OCI-LY3 (cell line): ENCODE data around the gene FMNL2.

ENCODE experiments used
- H2AFZ ChIP-seq: fragments of 200-600, 300-600 bp; shearing (Covaris generic); 2 replicates; pipeline ENCODE4 v1.6.0; 2014; ENCODE audit warnings: antibody characterized with exemption, low read depth, low read length
- H3K27ac ChIP-seq: fragments of 200-600, 300-600 bp; sonication (generic); 2 replicates; pipeline ENCODE4 v1.5.1; 2014; ENCODE audit warnings: mild to moderate bottlenecking, low read length, moderate library complexity, mixed read lengths
- H3K27me3 ChIP-seq: fragments of 200-600, 300-600 bp; sonication (generic); 2 replicates; pipeline ENCODE4 v1.6.1; 2014; ENCODE audit warnings: low read depth, low read length, mixed read lengths
- H3K36me3 ChIP-seq: fragments of 200-600, 300-600 bp; sonication (generic); replicated peaks from 2 replicates; pipeline ENCODE3; 2014; ENCODE audit warnings: low read depth, low read length, mixed read lengths
- H3K4me1 ChIP-seq: fragments of 300-600, 200-600 bp; sonication (generic); 2 replicates; pipeline ENCODE4 v1.6.1; 2014; ENCODE audit warnings: low read length, mixed read lengths
- H3K4me2 ChIP-seq: fragments of 200-600, 300-600 bp; sonication (generic); 2 replicates; pipeline ENCODE4 v1.6.1; 2014; ENCODE audit warnings: low read length, mixed read lengths
- H3K4me3 ChIP-seq: fragments of 300-600, 200-600 bp; sonication (generic); 2 replicates; pipeline ENCODE4 v1.5.1; 2014; ENCODE audit warnings: antibody characterized with exemption, mild to moderate bottlenecking, low read length, moderate library complexity
- H3K79me2 ChIP-seq: fragments of 300-600, 200-600 bp; shearing (Covaris generic); 2 replicates; pipeline ENCODE4 v1.6.1; 2014; ENCODE audit warnings: mild to moderate bottlenecking, low read length, mixed read lengths
- H3K9ac ChIP-seq: fragments of 300-600, 200-600 bp; shearing (Covaris generic); 2 replicates; pipeline ENCODE4 v1.6.0; 2014; ENCODE audit warnings: mild to moderate bottlenecking, low read length, moderate library complexity
- H3K9me3 ChIP-seq: fragments of 200-600, 300-600 bp; shearing (Covaris generic); 2 replicates; pipeline ENCODE4 v1.6.1; 2014; ENCODE audit warnings: low read length, mixed read lengths; ENCODE audit not compliant: insufficient read depth
- H4K20me1 ChIP-seq: fragments of 200-600, 300-600 bp; sonication (generic); 2 replicates; pipeline ENCODE4 v1.6.1; 2016; ENCODE audit warnings: low read length, mixed read lengths; ENCODE audit not compliant: insufficient read depth
- CTCF ChIP-seq: fragments of 200-600, 300-600 bp; sonication (generic); IDR thresholded peaks from 2 replicates; pipeline ENCODE4 v1.5.1; 2014; ENCODE audit warnings: antibody characterized with exemption, low read length, low read depth
- EZH2phosphoT487 ChIP-seq: fragments of 200-600 bp; shearing (Covaris generic); IDR thresholded peaks from 2 replicates; pipeline ENCODE4 v1.6.1; 2018; ENCODE audit warnings: antibody characterized with exemption, mixed run types, low read depth

Gene FMNL2

GRCh38 chr2:152626911-152627339 is 292.0 kb downstream of the FMNL2 start:
- Histone ChIP-seq H3K79me2 (no peaks in the 10 kb centered on the region), H3K4me2 (no peak overlapping the region), H3K9me3 (no peaks in the 10 kb centered on the region), H3K27me3 (no peaks in the 10 kb centered on the region), H4K20me1 (no peaks in the 10 kb centered on the region), H3K4me3 (no peak overlapping the region), H3K27ac (no peak overlapping the region), H2AFZ (no peak overlapping the region), H3K4me1 (no peaks in the 10 kb centered on the region), H3K9ac (no peak overlapping the region), H3K36me3 (no peaks in the 10 kb centered on the region)
- TF ChIP-seq EZH2phosphoT487 (no peak), CTCF (no peak)

GRCh38 chr2:152627351-152627957 is 292.5 kb downstream of the FMNL2 start:
- H4K20me1 ChIP-seq: no peaks in the 10 kb centered on the region
- TF ChIP-seq CTCF (peak; percentile 85), EZH2phosphoT487 (no peak)
- H3K9me3 ChIP-seq: no peaks in the 10 kb centered on the region
- H3K36me3 ChIP-seq: no peaks in the 10 kb centered on the region
- H3K4me1 ChIP-seq: no peaks in the 10 kb centered on the region
- H3K4me3 ChIP-seq: no peak overlapping the region
- no peaks in the 10 kb centered on the region for H3K27me3 ChIP-seq
- H3K79me2 ChIP-seq: no peaks in the 10 kb centered on the region
- H2AFZ ChIP-seq: no peak overlapping the region
- H3K27ac ChIP-seq: no peak overlapping the region
- no peak overlapping the region for H3K4me2 ChIP-seq
- no peak overlapping the region for H3K9ac ChIP-seq

DNA sequence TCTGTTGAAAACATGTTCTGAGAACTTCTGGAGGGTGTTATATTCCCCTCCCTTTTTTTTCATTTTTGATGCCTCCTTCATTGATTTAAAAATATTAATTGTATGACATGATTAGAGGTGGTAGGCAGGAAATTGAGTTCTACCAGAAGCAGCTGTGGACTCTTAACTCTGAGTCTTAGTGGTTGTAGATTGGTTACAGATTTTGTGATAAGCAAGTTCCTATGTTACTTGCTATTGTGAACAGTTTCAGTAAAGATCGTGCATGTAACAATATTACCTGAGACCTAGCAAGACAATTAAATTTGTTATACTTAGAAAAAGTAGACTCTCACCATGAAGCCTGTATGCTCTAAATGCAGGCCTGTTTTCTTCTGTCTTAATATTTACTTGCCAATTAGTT is 294.2 kb downstream of the FMNL2 start:
- no peaks in the 10 kb centered on the region for H3K4me1 ChIP-seq
- no peak overlapping the region for H3K27ac ChIP-seq
- no peaks in the 10 kb centered on the region for H4K20me1 ChIP-seq
- TF ChIP-seq CTCF: no peak
- H3K9me3 ChIP-seq: no peaks in the 10 kb centered on the region
- H3K36me3 ChIP-seq: no peaks in the 10 kb centered on the region
- H3K79me2 ChIP-seq: no peaks in the 10 kb centered on the region
- H2AFZ ChIP-seq: no peak overlapping the region
- no peak overlapping the region for H3K4me3 ChIP-seq
- no peak overlapping the region for H3K4me2 ChIP-seq
- H3K27me3 ChIP-seq: no peaks in the 10 kb centered on the region
- H3K9ac ChIP-seq: no peak overlapping the region

DNA sequence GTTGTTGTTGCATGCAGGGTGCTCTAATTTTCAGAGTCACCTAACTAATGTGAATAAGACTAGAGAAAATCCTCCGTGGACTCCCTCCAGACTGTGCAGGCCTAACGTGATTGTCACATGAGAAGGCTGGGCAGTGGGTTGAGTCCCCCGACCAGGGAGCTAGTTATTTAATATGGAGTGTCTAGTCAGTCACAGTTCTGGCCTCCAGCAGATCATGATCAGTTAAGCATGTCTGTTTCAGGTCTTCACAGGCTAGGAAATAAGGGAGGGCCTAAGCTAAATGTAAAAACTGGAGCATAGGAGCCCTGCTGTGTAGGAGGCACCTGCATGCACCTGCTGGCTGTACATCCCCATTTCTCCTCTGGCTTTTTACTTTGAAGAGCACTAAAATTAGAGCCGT is 295.5 kb downstream of the FMNL2 start:
- H3K9me3 ChIP-seq: no peaks in the 10 kb centered on the region
- H3K36me3 ChIP-seq: no peaks in the 10 kb centered on the region
- H3K4me3 ChIP-seq: no peak overlapping the region
- H2AFZ ChIP-seq: no peak overlapping the region
- H4K20me1 ChIP-seq: no peaks in the 10 kb centered on the region
- no peak overlapping the region for H3K27ac ChIP-seq
- H3K4me1 ChIP-seq: no peaks in the 10 kb centered on the region
- no peak for TF ChIP-seq CTCF
- no peak for TF ChIP-seq EZH2phosphoT487
- H3K27me3 ChIP-seq: no peaks in the 10 kb centered on the region
- no peak overlapping the region for H3K4me2 ChIP-seq
- H3K9ac ChIP-seq: no peak overlapping the region
- no peaks in the 10 kb centered on the region for H3K79me2 ChIP-seq
